ENCODE results near the gene PHKG2.

PHKG2 gene

GRCh38 chr16:30766206-30766932 is 18.1 kb downstream of the PHKG2 start:
- peaks cover 25% of the 10 kb centered on the region for H3K4me1 Mint-ChIP-seq (ENCODE audit: low read depth)
- no peaks in the 10 kb centered on the region for H3K27me3 Mint-ChIP-seq
- no peak overlapping the region for H3K4me3 Mint-ChIP-seq
- no peaks in the 10 kb centered on the region for H3K9me3 Mint-ChIP-seq
- H3K36me3 Mint-ChIP-seq (ENCODE audit: low read depth), result peaks cover 98% of the 10 kb centered on the region
- no peak overlapping the region for H3K27ac Mint-ChIP-seq
- intact Hi-C loops (cut with micrococcal nuclease), result no loop called here

GRCh38 chr16:30766933-30767284 is 18.7 kb downstream of the PHKG2 start:
- no peak overlapping the region for H3K27ac Mint-ChIP-seq
- no peaks in the 10 kb centered on the region for H3K9me3 Mint-ChIP-seq
- peaks cover 100% of the 10 kb centered on the region for H3K36me3 Mint-ChIP-seq (ENCODE audit: low read depth)
- no peak overlapping the region for H3K4me3 Mint-ChIP-seq
- H3K27me3 Mint-ChIP-seq, result no peaks in the 10 kb centered on the region
- peaks cover 23% of the 10 kb centered on the region for H3K4me1 Mint-ChIP-seq (ENCODE audit: low read depth)
- intact Hi-C loops (cut with micrococcal nuclease), result no loop called here

GRCh38 chr16:30767767-30768465 is 19.7 kb downstream of the PHKG2 start:
- Mint-ChIP-seq H3K9me3 (no peaks in the 10 kb centered on the region), H3K27ac (no peak overlapping the region), H3K36me3 (ENCODE audit: low read depth) (peaks cover 100% of the 10 kb centered on the region), H3K4me1 (ENCODE audit: low read depth) (peaks cover 26% of the 10 kb centered on the region), H3K27me3 (no peaks in the 10 kb centered on the region), H3K4me3 (no peak overlapping the region)
- intact Hi-C loops (cut with micrococcal nuclease), result no loop called here

GRCh38 chr16:30768583-30769181 is 20.5 kb downstream of the PHKG2 start:
- Mint-ChIP-seq H3K27me3 (no peaks in the 10 kb centered on the region), H3K9me3 (no peaks in the 10 kb centered on the region), H3K27ac (no peak overlapping the region), H3K4me1 (ENCODE audit: low read depth) (peaks cover 24% of the 10 kb centered on the region), H3K4me3 (no peak overlapping the region), H3K36me3 (ENCODE audit: low read depth) (peaks cover 100% of the 10 kb centered on the region)
- intact Hi-C loops (cut with micrococcal nuclease), result no loop called here

GRCh38 chr16:30769379-30770089 is 21.3 kb downstream of the PHKG2 start:
- H3K27ac Mint-ChIP-seq, result no peak overlapping the region
- H3K36me3 Mint-ChIP-seq (ENCODE audit: low read depth), result peaks cover 100% of the 10 kb centered on the region
- no peaks in the 10 kb centered on the region for H3K27me3 Mint-ChIP-seq
- H3K4me1 Mint-ChIP-seq (ENCODE audit: low read depth), result peaks cover 22% of the 10 kb centered on the region
- H3K9me3 Mint-ChIP-seq, result no peaks in the 10 kb centered on the region
- H3K4me3 Mint-ChIP-seq, result no peak overlapping the region
- intact Hi-C loops (cut with micrococcal nuclease), result no loop called here

GRCh38 chr16:30771726-30772125 is 23.5 kb downstream of the PHKG2 start:
- Mint-ChIP-seq H3K27ac (no peak overlapping the region), H3K9me3 (no peaks in the 10 kb centered on the region), H3K36me3 (ENCODE audit: low read depth) (peaks cover 90% of the 10 kb centered on the region), H3K27me3 (no peaks in the 10 kb centered on the region), H3K4me3 (no peak overlapping the region), H3K4me1 (ENCODE audit: low read depth) (peaks cover 33% of the 10 kb centered on the region)
- intact Hi-C loops (cut with micrococcal nuclease), result no loop called here

- Mint-ChIP-seq H3K9me3 (no peaks in the 10 kb centered on the region), H3K27me3 (no peaks in the 10 kb centered on the region), H3K4me1 (ENCODE audit: low read depth) (peaks cover 51% of the 10 kb centered on the region), H3K36me3 (ENCODE audit: low read depth) (peaks cover 70% of the 10 kb centered on the region), H3K27ac (no peak overlapping the region), H3K4me3 (no peak overlapping the region)
- intact Hi-C loops (cut with micrococcal nuclease), result no loop called here
Measured at GRCh38 chr16:30773826-30774225, 25.6 kb downstream of the PHKG2 start.

- Mint-ChIP-seq H3K27ac (peak overlapping the region; percentile 91), H3K36me3 (ENCODE audit: low read depth) (peaks cover 70% of the 10 kb centered on the region), H3K27me3 (no peaks in the 10 kb centered on the region), H3K4me1 (ENCODE audit: low read depth) (peaks cover 58% of the 10 kb centered on the region), H3K9me3 (no peaks in the 10 kb centered on the region), H3K4me3 (peak overlapping the region; percentile 88)
- intact Hi-C loops (cut with micrococcal nuclease), result no loop called here
Measured at GRCh38 chr16:30774367-30775130, 26.3 kb downstream of the PHKG2 start.

GRCh38 chr16:30775131-30775391 is 26.8 kb downstream of the PHKG2 start:
- peaks cover 60% of the 10 kb centered on the region for H3K4me1 Mint-ChIP-seq (ENCODE audit: low read depth)
- peak overlapping the region; percentile 91 for H3K27ac Mint-ChIP-seq
- no peaks in the 10 kb centered on the region for H3K9me3 Mint-ChIP-seq
- no peaks in the 10 kb centered on the region for H3K27me3 Mint-ChIP-seq
- H3K4me3 Mint-ChIP-seq, result peak overlapping the region; percentile 88
- peaks cover 65% of the 10 kb centered on the region for H3K36me3 Mint-ChIP-seq (ENCODE audit: low read depth)
- intact Hi-C loops (cut with micrococcal nuclease), result no loop called here

- Mint-ChIP-seq H3K27ac (peak overlapping the region; percentile 91), H3K36me3 (ENCODE audit: low read depth) (peaks cover 60% of the 10 kb centered on the region), H3K4me1 (ENCODE audit: low read depth) (peaks cover 66% of the 10 kb centered on the region), H3K27me3 (no peaks in the 10 kb centered on the region), H3K4me3 (peak overlapping the region; percentile 88), H3K9me3 (no peaks in the 10 kb centered on the region)
- intact Hi-C loops (cut with micrococcal nuclease), result no loop called here
Measured at GRCh38 chr16:30775392-30776188, 27.4 kb downstream of the PHKG2 start.

GRCh38 chr16:30777591-30778297 is 29.5 kb downstream of the PHKG2 start:
- Mint-ChIP-seq H3K4me1 (ENCODE audit: low read depth) (peaks cover 70% of the 10 kb centered on the region), H3K27ac (peak overlapping the region; percentile 91), H3K4me3 (no peak overlapping the region), H3K9me3 (no peaks in the 10 kb centered on the region), H3K36me3 (ENCODE audit: low read depth) (peaks cover 55% of the 10 kb centered on the region), H3K27me3 (no peaks in the 10 kb centered on the region)
- intact Hi-C loops (cut with micrococcal nuclease), result no loop called here

GRCh38 chr16:30778549-30779244 is 30.5 kb downstream of the PHKG2 start:
- peaks cover 55% of the 10 kb centered on the region for H3K36me3 Mint-ChIP-seq (ENCODE audit: low read depth)
- H3K4me1 Mint-ChIP-seq (ENCODE audit: low read depth), result peaks cover 63% of the 10 kb centered on the region
- H3K4me3 Mint-ChIP-seq, result no peak overlapping the region
- H3K27ac Mint-ChIP-seq, result no peak overlapping the region
- intact Hi-C loops (cut with micrococcal nuclease), result no loop called here
- H3K9me3 Mint-ChIP-seq, result no peaks in the 10 kb centered on the region
- H3K27me3 Mint-ChIP-seq, result no peaks in the 10 kb centered on the region

All from dendritic cell treated with granulocyte-macrophage colony-stimulating factor and Interleukin-4, amounts not matched to agents 40 ng/mL and 50 ng/mL, for 4 days (primary cell).